Activated CD4-positive, CD25-positive, alpha-beta regulatory T cell (primary cell): ENCODE data around the gene HS6ST3.

Experiments used
- DNase-seq, 4 experiments: peaks; one replicate each; lab custom pipeline; 2025; lab: John Stamatoyannopoulos, UW

Gene HS6ST3

GRCh38 chr13:96308568-96308967 lies 218.7 kb downstream of the HS6ST3 start:
- DNase-seq = no peak

GRCh38 chr13:96314974-96315373 lies 225.1 kb downstream of the HS6ST3 start:
- DNase-seq = no peak

- no peak for DNase-seq
Measured at GRCh38 chr13:96338030-96338429, 248.1 kb downstream of the HS6ST3 start.

GRCh38 chr13:96342286-96342685 lies 252.4 kb downstream of the HS6ST3 start:
- DNase-seq = no peak

- DNase-seq = no peak
Measured at GRCh38 chr13:96342852-96343465, 253.1 kb downstream of the HS6ST3 start.

- DNase-seq = no peak
Measured at GRCh38 chr13:96346921-96347320, 257.0 kb downstream of the HS6ST3 start.

GRCh38 chr13:96373597-96373996 lies 283.7 kb downstream of the HS6ST3 start:
- no peak for DNase-seq

- no peak for DNase-seq
Measured at GRCh38 chr13:96377835-96378234, 287.9 kb downstream of the HS6ST3 start.

GRCh38 chr13:96379967-96380366 lies 290.1 kb downstream of the HS6ST3 start:
- no peak for DNase-seq

- no peak for DNase-seq
Measured at GRCh38 chr13:96381681-96382080, 291.8 kb downstream of the HS6ST3 start.

GRCh38 chr13:96388598-96388997 lies 298.7 kb downstream of the HS6ST3 start:
- no peak for DNase-seq

- no peak for DNase-seq
Measured at GRCh38 chr13:96391606-96392005, 301.7 kb downstream of the HS6ST3 start.

GRCh38 chr13:96397807-96398206 lies 307.9 kb downstream of the HS6ST3 start:
- no peak for DNase-seq

- no peak for DNase-seq
Measured at GRCh38 chr13:96398486-96398885, 308.6 kb downstream of the HS6ST3 start.

GRCh38 chr13:96403241-96403640 lies 313.3 kb downstream of the HS6ST3 start:
- DNase-seq = no peak

GRCh38 chr13:96403651-96404050 lies 313.7 kb downstream of the HS6ST3 start:
- DNase-seq = no peak

- no peak for DNase-seq
Measured at GRCh38 chr13:96415831-96416385, 326.0 kb downstream of the HS6ST3 start.

- DNase-seq = no peak
Measured at GRCh38 chr13:96417939-96418685, 328.2 kb downstream of the HS6ST3 start.

GRCh38 chr13:96421314-96421713 lies 331.4 kb downstream of the HS6ST3 start:
- no peak for DNase-seq

GRCh38 chr13:96422002-96422401 lies 332.1 kb downstream of the HS6ST3 start:
- DNase-seq = no peak

GRCh38 chr13:96426167-96426566 lies 336.3 kb downstream of the HS6ST3 start:
- DNase-seq = no peak

- no peak for DNase-seq
Measured at GRCh38 chr13:96428911-96429310, 339.0 kb downstream of the HS6ST3 start.

GRCh38 chr13:96431044-96431581 lies 341.2 kb downstream of the HS6ST3 start:
- no peak for DNase-seq
